Measurements from ENCODE around the gene COL16A1.
A peak's percentile ranks its signal among the peaks of the same experiment; 100 is the strongest.

COL16A1 gene

GRCh38 chr1:31644560-31645273, 59.1 kb downstream of the COL16A1 start, which contains the start of gene PEF1:
Gene PEF1 (minus strand): TSS chr1:31644876. CDS start chr1:31644864, 12 bp downstream.
- peaks cover 34% of the 10 kb centered on the region for H3K4me1 Mint-ChIP-seq
- H3K27ac Mint-ChIP-seq: peak within 1 kb of the TSS; percentile 100
- no peaks in the 10 kb centered on the region for H3K9me3 Mint-ChIP-seq
- H3K27me3 Mint-ChIP-seq (ENCODE audit: low read depth, poor library complexity): peaks cover 11% of the 10 kb centered on the region
- TF ChIP-seq, protein P1, sequence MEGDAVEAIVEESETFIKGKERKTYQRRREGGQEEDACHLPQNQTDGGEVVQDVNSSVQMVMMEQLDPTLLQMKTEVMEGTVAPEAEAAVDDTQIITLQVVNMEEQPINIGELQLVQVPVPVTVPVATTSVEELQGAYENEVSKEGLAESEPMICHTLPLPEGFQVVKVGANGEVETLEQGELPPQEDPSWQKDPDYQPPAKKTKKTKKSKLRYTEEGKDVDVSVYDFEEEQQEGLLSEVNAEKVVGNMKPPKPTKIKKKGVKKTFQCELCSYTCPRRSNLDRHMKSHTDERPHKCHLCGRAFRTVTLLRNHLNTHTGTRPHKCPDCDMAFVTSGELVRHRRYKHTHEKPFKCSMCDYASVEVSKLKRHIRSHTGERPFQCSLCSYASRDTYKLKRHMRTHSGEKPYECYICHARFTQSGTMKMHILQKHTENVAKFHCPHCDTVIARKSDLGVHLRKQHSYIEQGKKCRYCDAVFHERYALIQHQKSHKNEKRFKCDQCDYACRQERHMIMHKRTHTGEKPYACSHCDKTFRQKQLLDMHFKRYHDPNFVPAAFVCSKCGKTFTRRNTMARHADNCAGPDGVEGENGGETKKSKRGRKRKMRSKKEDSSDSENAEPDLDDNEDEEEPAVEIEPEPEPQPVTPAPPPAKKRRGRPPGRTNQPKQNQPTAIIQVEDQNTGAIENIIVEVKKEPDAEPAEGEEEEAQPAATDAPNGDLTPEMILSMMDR (IDR thresholded peaks at IDR 0.05): no peak
- peak within 1 kb of the TSS; percentile 94 for H3K4me3 Mint-ChIP-seq
- peak; percentile 100 for DNase-seq
- no peaks in the 10 kb centered on the region for H3K36me3 Mint-ChIP-seq (ENCODE audit: low read depth)

DNA sequence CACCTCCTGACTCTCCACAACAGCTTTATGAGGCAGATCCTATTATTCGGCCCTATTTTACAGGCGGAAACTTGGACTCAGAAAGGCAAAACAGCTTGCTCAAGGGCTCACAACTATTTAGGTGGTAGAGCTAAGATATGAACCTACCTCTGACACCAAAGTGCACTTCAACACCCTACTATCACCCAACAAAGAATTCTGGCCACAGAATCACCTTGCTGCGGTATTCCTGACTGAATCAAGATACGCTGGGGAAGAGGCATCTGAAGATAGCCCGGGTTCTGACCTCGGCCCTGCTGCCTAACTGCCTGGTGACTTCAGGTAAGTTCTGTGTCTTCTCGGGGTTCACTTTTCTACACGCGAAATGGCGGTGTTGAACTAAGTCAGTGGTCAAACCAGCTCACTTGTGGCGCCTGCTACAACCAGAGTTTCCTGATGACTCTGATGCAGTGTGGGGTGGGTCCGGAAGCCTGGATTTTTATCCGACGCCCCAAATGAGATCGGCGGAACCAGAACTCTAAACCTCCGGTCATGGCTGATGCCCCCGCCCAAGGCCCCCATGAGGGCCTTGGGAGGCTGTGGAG, 59.7 kb downstream of the COL16A1 start:
- H3K4me1 Mint-ChIP-seq: peaks cover 34% of the 10 kb centered on the region
- TF ChIP-seq, protein P1 (IDR thresholded peaks at IDR 0.05): no peak
- no peaks in the 10 kb centered on the region for H3K36me3 Mint-ChIP-seq (ENCODE audit: low read depth)
- DNase-seq: no peak
- peaks cover 9% of the 10 kb centered on the region for H3K27me3 Mint-ChIP-seq (ENCODE audit: low read depth, poor library complexity)
- no peaks in the 10 kb centered on the region for H3K9me3 Mint-ChIP-seq
- H3K4me3 Mint-ChIP-seq: peak overlapping the region; percentile 94
- H3K27ac Mint-ChIP-seq: peak overlapping the region; percentile 100

GRCh38 chr1:31642897-31643296, 60.9 kb downstream of the COL16A1 start:
- Mint-ChIP-seq H3K9me3 (no peaks in the 10 kb centered on the region), H3K36me3 (ENCODE audit: low read depth) (no peaks in the 10 kb centered on the region), H3K27me3 (ENCODE audit: low read depth, poor library complexity) (peaks cover 4% of the 10 kb centered on the region), H3K4me1 (peaks cover 34% of the 10 kb centered on the region), H3K27ac (no peak overlapping the region), H3K4me3 (no peak overlapping the region)
- DNase-seq: no peak
- TF ChIP-seq, protein P1 (IDR thresholded peaks at IDR 0.05): no peak

GRCh38 chr1:31642366-31642765, 61.5 kb downstream of the COL16A1 start:
- Mint-ChIP-seq H3K4me3 (no peak overlapping the region), H3K36me3 (ENCODE audit: low read depth) (no peaks in the 10 kb centered on the region), H3K4me1 (peaks cover 34% of the 10 kb centered on the region), H3K27me3 (ENCODE audit: low read depth, poor library complexity) (peaks cover 2% of the 10 kb centered on the region), H3K27ac (no peak overlapping the region), H3K9me3 (no peaks in the 10 kb centered on the region)
- no peak for DNase-seq
- TF ChIP-seq, protein P1 (IDR thresholded peaks at IDR 0.05): no peak

DNA sequence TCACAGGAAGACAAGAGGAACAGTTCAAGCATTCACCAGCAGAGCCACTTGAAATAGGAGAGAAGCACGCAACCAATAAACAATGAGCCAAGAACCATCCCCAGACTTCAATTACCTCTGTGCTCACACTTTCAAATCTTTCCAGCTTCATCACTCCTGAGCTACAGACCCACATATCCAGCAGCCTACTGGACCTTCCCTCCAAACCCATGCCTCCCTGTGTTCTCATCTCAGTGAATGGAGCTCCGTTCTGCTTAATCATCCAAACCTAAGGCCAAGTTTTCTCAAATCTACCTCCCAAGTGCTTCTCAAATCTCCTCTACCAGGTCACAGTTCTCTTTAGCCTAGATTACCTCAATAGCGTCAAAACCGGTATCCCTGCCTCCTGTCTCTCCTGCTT, 62.9 kb downstream of the COL16A1 start:
- Mint-ChIP-seq H3K36me3 (ENCODE audit: low read depth) (no peaks in the 10 kb centered on the region), H3K4me3 (no peak overlapping the region), H3K4me1 (peaks cover 31% of the 10 kb centered on the region), H3K27me3 (ENCODE audit: low read depth, poor library complexity) (no peaks in the 10 kb centered on the region), H3K9me3 (no peaks in the 10 kb centered on the region), H3K27ac (no peak overlapping the region)
- TF ChIP-seq, protein P1 (IDR thresholded peaks at IDR 0.05): no peak
- DNase-seq: no peak
